K562 (cell line): ENCODE data around the gene MOG. TPM values are rescaled to one million over a fixed set of nuclear protein-coding genes. Genes with fewer than 3 reads are reported as not detected.
A peak's percentile ranks its signal among the peaks of the same experiment; 100 is the strongest.

Experiments
- CCAR2 ChIP-seq: fragments of 200-400 bp; formaldehyde crosslinking; IDR thresholded peaks from 2 replicates; pipeline ENCODE4 v1.6.1; 2017; ENCODE audit warnings: mild to moderate bottlenecking, low read depth, low read length
- CREM ChIP-seq: IDR thresholded peaks from 2 replicates; pipeline ENCODE4 v1.6.1; 2014; ENCODE audit warnings: antibody characterized with exemption, low read depth
- FOSL1 ChIP-seq: fragments of 200-800 bp; sonication (Bioruptor generic); conservative IDR thresholded peaks from 2 replicates; pipeline ENCODE4 v1.6.1; 2016; ENCODE audit warnings: missing genetic modification characterization, missing compliant biosample characterization
- KLF1 ChIP-seq: fragments of 450-650 bp; IDR thresholded peaks from 2 replicates; pipeline ENCODE4 v1.6.1; 2016; ENCODE audit warnings: missing genetic modification characterization, missing compliant biosample characterization
- MBD2 ChIP-seq: sonication (generic); IDR thresholded peaks from 2 replicates; pipeline ENCODE4 v1.6.1; 2016; ENCODE audit warnings: low read depth, borderline replicate concordance
- MCM5 ChIP-seq: fragments of 450-650 bp; IDR thresholded peaks from 2 replicates; pipeline ENCODE4 v1.6.1; 2016; ENCODE audit warnings: low read depth
- POLR2AphosphoS5 ChIP-seq: IDR thresholded peaks from 2 replicates; pipeline ENCODE4 v1.6.1; 2011; ENCODE audit warnings: mild to moderate bottlenecking, low read depth, low read length, moderate library complexity; ENCODE audit not compliant: control insufficient read depth, insufficient read depth
- PPARD ChIP-seq: fragments of 250-450 bp; sonication (Bioruptor Pico); IDR thresholded peaks from 2 replicates; pipeline ENCODE4 v1.8.0; 2022; ENCODE audit warnings: inconsistent platforms, mild to moderate bottlenecking, moderate library complexity
- RBBP5 ChIP-seq: fragments of 200-600 bp; sonication (generic); IDR thresholded peaks from 2 replicates; pipeline ENCODE4 v1.6.1; 2012; ENCODE audit warnings: borderline replicate concordance, mild to moderate bottlenecking, low read length, control low read depth, inconsistent platforms; ENCODE audit not compliant: insufficient read depth, poor library complexity, severe bottlenecking
- SRSF7 ChIP-seq: fragments of 200-400 bp; formaldehyde crosslinking; optimal IDR thresholded peaks from 2 replicates; pipeline ENCODE3; 2017; ENCODE audit warnings: mild to moderate bottlenecking, low read depth, low read length
- STAG1 ChIP-seq: sonication (generic); formaldehyde crosslinking; IDR thresholded peaks from 2 replicates; pipeline ENCODE4 v1.5.0; 2020; ENCODE audit warnings: missing genetic modification reagents, borderline replicate concordance
- STAT5A ChIP-seq: IDR thresholded peaks from 2 replicates; pipeline ENCODE4 v1.6.1; 2012; ENCODE audit warnings: low read length, inconsistent platforms, borderline replicate concordance
- SUPT5H ChIP-seq: fragments of 450-650 bp; IDR thresholded peaks from 2 replicates; pipeline ENCODE4 v1.6.1; 2016
- TOE1 ChIP-seq, 2 experiments: fragments of 450-650 bp in 1 of 2; sonication (generic) in 1 of 2; formaldehyde crosslinking in 1 of 2; IDR thresholded peaks; 2 replicates each; pipeline versions ENCODE4 v1.7.1 to v1.8.0; 2016 to 2022; ENCODE audit warnings: borderline replicate concordance in 2 of 2, mild to moderate bottlenecking in 2 of 2, antibody characterized with exemption in 1 of 2, inconsistent platforms in 1 of 2, low read depth in 1 of 2, missing genetic modification reagents in 1 of 2, moderate library complexity in 1 of 2
- ZFX ChIP-seq: sonication (generic); formaldehyde crosslinking; IDR thresholded peaks from 2 replicates; pipeline ENCODE4 v1.8.0; 2022; ENCODE audit warnings: mild to moderate bottlenecking, missing genetic modification reagents, moderate library complexity
- ZNF644 ChIP-seq: fragments of 200-800 bp; sonication (Bioruptor generic); IDR thresholded peaks from 2 replicates; pipeline ENCODE4 v1.6.1; 2016; ENCODE audit warnings: low read depth, missing genetic modification characterization, missing compliant biosample characterization
- polyA plus RNA-seq, 8 experiments: library from polyadenylated mRNA; depleted of rRNA in 4 of 8; stranded (reverse) in 5 of 8; unstranded in 3 of 8; fragments of >200 nt; fragmentation: Nextera tagmentation in 2 of 8; fragmentation: Illumina TruSeq in 1 of 8; extraction: Ambion mirVana in 2 of 8; extraction: Trizol in 1 of 8; gene quantifications; 2 replicates each; pipeline versions ENCODE4 v1.2.1 to v1.2.3, GENCODE V29; 2011 to 2014; ENCODE audit warnings: inconsistent platforms in 1 of 8, missing spikeins in 1 of 8
- total RNA-seq, 7 experiments: library from RNA; depleted of rRNA in 6 of 7; stranded (reverse); fragments of >200 nt in 6 of 7; fragmentation: Illumina TruSeq in 2 of 7; extraction: Trizol in 2 of 7; gene quantifications; 2 replicates each; pipeline versions ENCODE4 v1.2.1 to v1.2.3, GENCODE V29; 2011 to 2021; ENCODE audit warnings: low replicate concordance in 1 of 7
- TF ChIP-seq, protein P1 (sequence below): fragments of 250-450 bp; sonication (Bioruptor Pico); IDR thresholded peaks from 2 replicates; pipeline ENCODE4 v1.4.0; 2020; ENCODE audit warnings: borderline replicate concordance
- TF ChIP-seq, protein P2 (sequence below), 2 experiments: fragments of 450-650 bp; IDR thresholded peaks; 2 replicates each; pipeline ENCODE4 v1.6.1; 2016; ENCODE audit warnings: mild to moderate bottlenecking in 2 of 2, borderline replicate concordance in 1 of 2, low read depth in 1 of 2, moderate library complexity in 1 of 2

Gene MOG
- total and polyA plus RNA-seq, 9 of the 15 experiments (the other 6 are each of a cell fraction or from before 2014, with no cell fraction given) = not detected

DNA sequence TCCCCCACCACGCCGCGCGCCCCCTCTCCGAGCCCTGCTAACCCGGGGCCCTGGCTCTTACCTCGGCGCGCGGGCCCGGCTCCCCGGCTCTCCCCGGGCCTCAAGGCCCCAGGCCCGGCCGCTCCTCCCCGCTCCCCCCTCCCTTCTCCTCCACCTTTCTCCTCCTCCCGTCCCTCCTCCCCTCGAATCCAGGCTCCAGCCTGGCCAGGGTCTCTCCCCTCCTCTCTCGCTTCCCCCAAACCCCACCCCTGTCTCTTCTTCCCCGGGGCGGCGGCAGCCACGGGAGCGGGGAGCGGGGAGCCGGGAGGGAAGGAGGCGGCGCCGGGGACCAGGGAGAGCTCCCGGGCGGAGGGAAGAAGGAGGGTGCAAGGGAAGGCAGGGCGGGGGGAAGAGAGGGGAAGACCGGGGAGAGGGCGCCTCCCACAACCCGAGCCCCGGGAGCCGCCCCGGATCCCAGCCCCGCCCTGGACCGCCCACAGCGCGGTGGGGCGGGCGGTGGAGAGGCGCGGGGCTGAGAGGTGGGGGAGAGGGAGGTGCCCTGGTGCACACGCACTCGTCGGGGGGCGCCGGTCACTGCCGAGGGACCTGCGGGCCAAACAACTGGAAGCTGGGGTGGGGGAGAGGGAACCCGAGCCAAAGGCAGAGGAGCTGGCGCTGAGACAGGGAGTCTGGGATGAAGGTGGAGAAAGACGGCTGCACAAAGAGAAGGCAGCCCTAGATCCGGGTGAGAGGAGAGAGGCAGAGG is 23.9 kb upstream of the MOG start, which contains the start of gene GABBR1 (continued):
- TF ChIP-seq, protein P1, sequence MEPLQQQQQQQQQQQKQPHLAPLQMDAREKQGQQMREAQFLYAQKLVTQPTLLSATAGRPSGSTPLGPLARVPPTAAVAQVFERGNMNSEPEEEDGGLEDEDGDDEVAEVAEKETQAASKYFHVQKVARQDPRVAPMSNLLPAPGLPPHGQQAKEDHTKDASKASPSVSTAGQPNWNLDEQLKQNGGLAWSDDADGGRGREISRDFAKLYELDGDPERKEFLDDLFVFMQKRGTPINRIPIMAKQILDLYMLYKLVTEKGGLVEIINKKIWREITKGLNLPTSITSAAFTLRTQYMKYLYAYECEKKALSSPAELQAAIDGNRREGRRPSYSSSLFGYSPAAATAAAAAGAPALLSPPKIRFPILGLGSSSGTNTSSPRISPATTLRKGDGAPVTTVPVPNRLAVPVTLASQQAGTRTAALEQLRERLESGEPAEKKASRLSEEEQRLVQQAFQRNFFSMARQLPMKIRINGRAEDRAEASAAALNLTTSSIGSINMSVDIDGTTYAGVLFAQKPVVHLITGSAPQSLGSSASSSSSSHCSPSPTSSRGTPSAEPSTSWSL = no peak
- TF ChIP-seq CCAR2 (no peak), TOE1 (IDR thresholded peaks at IDR 0.05; ENCODE audit: borderline replicate concordance) (peak; percentile 33; the same call in 1 of the 2 replicates), TOE1 (CRISPR knock-in tag; IDR thresholded peaks at IDR 0.05; ENCODE audit: borderline replicate concordance, low read depth) (no peak), MCM5 (no peak), MBD2 (no peak; the same call in 1 of the 2 replicates), STAG1 (no peak), CREM (no peak), STAT5A (no peak), KLF1 (tag) (peak; percentile 78), ZFX (CRISPR knock-in tag) (peak; percentile 68), FOSL1 (no peak), ZNF644 (tag) (no peak), RBBP5 (peak; percentile 11), SRSF7 (no peak), SUPT5H (peak; percentile 53), POLR2AphosphoS5 (0 out of 2 replicates have a peak, but pooled peaks have one; percentile 26), PPARD (no peak)
- TF ChIP-seq, protein P2, sequence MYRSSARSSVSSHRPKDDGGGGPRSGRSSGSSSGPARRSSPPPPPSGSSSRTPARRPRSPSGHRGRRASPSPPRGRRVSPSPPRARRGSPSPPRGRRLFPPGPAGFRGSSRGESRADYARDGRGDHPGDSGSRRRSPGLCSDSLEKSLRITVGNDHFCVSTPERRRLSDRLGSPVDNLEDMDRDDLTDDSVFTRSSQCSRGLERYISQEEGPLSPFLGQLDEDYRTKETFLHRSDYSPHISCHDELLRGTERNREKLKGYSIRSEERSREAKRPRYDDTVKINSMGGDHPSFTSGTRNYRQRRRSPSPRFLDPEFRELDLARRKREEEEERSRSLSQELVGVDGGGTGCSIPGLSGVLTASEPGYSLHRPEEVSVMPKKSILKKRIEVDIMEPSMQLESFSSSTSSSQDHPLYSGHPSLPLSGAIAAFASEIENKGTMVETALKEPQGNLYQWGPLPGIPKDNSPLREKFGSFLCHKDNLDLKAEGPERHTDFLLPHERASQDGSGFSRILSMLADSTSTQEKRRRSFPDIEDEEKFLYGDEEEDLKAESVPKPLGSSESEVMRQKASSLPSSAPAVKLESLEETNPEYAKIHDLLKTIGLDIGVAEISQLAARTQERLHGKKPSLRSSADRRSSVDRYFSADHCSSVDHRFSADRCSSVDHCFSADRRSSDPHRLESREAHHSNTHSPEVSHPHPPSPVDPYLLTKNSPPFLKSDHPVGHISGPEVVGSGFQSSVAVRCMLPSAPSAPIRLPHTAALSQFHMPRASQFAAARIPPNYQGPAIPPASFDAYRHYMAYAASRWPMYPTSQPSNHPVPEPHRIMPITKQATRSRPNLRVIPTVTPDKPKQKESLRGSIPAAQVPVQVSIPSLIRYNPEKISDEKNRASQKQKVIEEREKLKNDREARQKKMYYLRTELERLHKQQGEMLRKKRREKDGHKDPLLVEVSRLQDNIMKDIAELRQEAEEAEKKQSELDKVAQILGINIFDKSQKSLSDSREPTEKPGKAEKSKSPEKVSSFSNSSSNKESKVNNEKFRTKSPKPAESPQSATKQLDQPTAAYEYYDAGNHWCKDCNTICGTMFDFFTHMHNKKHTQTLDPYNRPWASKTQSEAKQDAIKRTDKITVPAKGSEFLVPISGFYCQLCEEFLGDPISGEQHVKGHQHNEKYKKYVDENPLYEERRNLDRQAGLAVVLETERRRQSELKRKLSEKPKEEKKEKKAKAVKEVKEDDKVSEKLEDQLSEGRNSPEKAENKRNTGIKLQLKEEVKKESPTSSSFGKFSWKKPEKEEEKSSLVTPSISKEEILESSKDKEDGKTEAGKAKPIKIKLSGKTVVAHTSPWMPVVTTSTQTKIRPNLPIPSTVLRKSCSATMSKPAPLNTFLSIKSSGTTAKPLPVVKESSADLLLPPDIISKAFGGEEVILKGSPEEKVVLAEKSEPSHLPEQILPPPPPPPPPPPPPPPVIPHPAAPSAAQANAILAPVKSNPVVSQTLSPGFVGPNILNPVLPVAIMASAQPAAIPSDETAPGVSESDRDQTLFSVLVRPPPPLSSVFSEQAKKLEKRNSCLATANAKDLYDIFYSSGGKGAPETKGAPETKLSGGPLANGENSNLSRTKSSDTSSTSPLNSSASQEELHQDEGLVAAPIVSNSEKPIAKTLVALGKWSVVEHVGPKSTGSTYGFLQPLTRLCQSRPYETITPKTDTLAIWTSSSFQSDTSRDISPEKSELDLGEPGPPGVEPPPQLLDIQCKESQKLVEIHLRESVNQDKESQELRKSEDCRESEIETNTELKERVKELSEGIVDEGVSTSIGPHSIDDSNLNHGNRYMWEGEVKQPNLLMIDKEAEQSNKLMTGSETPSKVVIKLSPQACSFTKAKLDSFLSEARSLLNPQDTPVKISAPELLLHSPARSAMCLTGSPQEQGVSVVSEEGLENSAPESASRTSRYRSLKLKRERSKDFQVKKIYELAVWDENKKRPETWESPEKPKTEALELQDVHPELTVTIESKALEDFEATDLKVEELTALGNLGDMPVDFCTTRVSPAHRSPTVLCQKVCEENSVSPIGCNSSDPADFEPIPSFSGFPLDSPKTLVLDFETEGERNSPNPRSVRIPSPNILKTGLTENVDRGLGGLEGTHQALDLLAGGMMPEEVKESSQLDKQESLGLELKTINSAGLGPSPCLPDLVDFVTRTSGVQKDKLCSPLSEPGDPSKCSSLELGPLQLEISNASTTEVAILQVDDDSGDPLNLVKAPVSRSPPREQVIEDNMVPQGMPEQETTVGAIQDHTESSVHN (IDR thresholded peaks at IDR 0.05; ENCODE audit: borderline replicate concordance in 1 of 2, low read depth in 1 of 2) = no peak
